CD4-positive, alpha-beta T cell treated with Interleukin-15 for 4 hours (primary cell): ENCODE data around the gene TUB.

Source experiments
- DNase-seq: peaks from one replicate; pipeline ENCODE4 v3.0.0-alpha.2; 2020; ENCODE audit warnings: low spot score

Gene TUB

DNA sequence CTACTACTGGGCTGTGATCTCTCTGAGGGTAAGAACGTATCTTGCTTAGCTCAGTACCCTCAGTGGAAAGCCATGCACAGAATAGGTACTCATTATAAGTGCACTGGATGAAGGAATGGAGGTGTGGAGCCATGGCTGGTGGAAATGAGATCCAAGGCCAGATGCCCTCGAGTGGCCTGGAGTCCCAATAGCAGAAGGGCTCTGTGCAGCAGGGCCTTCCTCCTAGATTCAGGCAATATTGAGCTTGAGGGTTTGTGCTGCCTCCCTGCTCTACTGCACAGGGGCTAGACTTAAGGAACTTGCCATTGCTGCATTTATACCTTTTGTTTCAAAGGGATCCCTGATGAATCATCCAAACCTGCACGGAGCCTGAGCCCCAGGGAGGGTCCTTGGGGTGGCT is 33.6 kb upstream of the TUB start:
- DNase-seq, result no peak

- DNase-seq, result no peak
Measured at GRCh38 chr11:8049084-8049483, 31.9 kb upstream of the TUB start.

GRCh38 chr11:8055091-8055835 is 25.7 kb upstream of the TUB start:
- no peak for DNase-seq

- no peak for DNase-seq
Measured at GRCh38 chr11:8055836-8056526, 25.0 kb upstream of the TUB start.

DNA sequence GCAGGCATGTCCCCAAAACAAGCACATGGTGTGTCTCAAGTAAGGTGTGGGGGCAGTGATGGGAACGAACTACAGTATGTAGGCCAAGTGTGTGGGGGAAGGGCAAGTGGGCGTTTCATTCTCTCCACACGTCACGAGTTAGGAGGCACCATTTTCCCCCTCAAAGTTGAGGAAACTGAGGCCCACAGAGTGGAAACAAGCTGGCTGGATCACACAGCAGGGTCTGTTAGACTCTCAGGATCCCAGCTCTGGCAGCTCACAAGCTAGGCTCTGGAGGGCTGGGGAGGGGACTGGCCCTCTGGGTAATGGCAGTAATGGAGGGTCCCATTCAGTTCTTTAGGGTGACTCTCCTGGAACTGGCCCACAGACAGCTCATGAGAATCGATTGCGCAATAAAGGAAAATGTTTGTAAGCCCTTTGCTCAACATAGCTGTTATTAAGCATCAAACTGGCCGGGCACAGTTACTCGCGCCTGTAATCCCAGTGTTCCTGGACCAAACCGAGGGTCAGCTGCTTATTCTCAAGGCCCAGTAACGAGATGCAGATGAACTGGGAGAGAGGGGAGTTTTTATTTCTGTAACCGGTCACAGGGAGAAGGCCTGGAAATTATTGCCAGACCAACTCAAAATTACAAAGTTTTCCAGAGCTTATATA is 24.1 kb upstream of the TUB start:
- no peak for DNase-seq

GRCh38 chr11:8058216-8058615 is 22.8 kb upstream of the TUB start:
- no peak for DNase-seq

- DNase-seq, result no peak
Measured at GRCh38 chr11:8059030-8059429, 22.0 kb upstream of the TUB start.

GRCh38 chr11:8059571-8060011 is 21.4 kb upstream of the TUB start:
- DNase-seq, result no peak

GRCh38 chr11:8060146-8060719 is 20.8 kb upstream of the TUB start:
- DNase-seq, result no peak

DNA sequence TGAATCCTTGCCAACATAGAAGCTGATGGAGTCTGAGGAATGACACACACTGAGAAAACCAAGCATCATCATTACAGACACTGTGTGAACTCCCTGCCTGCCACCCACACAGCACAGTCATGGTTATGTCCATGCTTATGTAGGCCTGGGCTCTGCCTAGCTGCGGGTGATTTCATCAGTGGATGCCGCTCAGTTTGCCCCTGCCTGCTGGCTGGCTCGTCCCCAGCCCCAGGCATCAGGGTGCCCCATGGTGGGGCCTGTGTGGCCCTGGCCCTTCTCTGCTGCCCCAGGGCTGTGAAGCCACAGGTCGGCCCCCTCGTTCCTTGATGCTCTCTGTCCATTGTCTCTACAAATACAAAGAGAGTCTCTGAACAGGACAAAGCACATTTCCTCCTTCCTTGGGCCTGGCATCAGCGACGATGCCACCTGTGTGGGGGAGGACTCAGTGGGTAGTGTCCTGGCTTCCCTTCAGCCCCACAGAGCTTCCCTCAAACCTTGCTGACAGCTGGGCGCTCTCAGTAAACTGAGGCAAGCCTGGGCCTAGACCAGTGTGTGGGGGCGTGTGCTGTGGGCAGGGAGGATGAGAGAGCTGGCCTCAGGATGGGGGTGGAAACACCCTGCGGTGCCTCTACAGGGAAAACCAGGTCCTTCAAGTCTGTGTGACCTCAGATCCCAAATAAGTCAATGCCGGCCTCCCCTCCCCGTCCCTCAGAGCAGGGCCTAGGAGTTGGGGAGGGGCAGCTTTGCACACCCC is 20.0 kb upstream of the TUB start:
- DNase-seq, result no peak

DNA sequence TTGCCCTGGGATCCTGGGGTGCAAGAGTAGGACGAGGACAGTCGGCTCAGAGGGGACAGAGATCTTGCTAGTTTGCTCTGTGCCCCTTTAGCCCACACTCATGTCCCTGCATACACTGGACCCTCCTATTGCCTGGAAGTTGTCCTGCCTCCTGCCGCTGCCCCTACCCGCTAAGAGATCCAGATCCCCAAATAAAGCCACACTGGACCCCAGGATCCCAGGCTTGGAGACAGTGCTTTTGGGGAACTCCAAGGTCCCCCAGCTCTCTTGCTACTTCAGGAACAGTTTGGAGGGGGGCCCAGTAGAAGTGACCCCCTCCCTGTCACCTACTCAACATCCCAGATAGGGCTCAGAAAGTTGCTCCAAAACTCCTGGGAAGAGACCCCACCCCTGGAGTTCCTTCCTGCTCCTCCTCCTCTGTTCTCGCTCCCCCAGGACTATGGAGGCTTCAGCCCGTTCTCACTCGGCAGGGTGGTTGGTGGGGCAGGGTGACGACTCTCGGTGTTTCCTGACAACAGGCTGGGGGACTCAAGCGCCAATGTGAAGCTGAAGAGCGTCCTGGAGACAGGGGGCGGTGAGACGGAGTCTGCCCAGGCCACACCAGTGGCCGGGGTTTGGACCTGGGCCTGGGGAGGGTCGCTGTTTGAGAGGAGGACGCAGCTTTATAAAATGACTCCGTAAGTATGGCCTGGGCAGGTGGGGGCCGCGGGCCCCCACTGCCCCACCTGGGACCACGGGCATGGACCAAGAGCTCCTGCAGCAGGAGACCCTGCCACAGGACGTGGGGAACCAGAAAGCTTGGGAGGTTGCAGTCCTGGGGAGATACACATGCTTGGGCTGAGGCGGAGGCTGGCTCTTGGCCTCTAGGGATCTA is 19.2 kb upstream of the TUB start:
- DNase-seq, result no peak

GRCh38 chr11:8062781-8063257 is 18.2 kb upstream of the TUB start:
- no peak for DNase-seq

GRCh38 chr11:8063324-8063723 is 17.7 kb upstream of the TUB start:
- DNase-seq, result no peak

DNA sequence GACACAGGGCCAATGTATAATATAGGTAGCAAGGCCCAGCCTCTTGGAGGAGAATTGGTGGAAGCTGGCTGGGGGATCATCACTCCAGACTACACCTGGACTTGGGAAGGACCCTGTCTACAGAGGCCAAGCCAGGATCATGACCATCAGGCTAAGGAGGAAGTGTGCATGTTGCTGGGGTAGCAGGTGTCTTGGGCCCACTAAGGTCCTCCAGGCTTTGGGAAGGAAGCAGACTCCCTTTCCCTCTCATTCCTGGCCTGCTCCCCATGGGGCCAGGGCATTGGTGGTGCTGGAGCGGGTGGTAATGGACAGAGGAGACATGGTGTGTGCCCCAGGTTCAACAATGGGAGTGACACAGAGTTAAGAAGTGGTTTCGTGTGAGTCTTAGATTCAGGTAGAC is 16.0 kb upstream of the TUB start:
- DNase-seq, result no peak

GRCh38 chr11:8066036-8066910 is 14.7 kb upstream of the TUB start:
- no peak for DNase-seq

- DNase-seq, result no peak
Measured at GRCh38 chr11:8066911-8067455, 14.0 kb upstream of the TUB start.

- no peak for DNase-seq
Measured at GRCh38 chr11:8067567-8067928, 13.5 kb upstream of the TUB start.

DNA sequence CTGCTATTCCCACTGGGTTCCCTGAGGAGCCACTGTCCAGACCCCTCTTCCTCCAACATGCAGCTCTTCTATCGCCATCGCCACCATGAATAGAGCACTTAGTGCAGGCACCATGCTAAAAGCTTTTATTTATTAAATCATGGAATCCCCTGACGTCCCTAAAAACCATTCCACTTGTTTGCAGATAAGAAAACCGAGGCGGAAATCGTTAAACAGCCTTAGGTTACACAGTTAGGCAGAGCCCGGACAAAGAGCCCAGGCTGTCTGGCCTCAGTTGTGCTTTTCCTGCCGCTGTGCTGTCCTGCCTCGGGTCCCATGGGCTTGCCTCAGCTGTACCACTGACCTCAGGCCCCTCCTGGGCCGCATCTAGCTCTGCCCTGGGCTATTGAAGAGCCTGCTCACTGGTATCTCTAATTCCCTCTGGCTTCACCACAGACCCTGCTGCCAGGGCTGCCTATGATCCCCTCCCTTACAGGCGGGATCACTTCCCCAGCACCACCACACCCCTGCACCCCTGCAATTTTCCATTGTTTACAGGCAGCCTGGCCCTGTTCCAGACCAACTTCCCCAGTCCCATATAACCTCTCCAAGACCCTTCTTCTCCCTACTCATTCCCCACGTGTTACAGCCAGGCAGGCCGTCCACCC is 13.0 kb upstream of the TUB start:
- DNase-seq, result no peak

- no peak for DNase-seq
Measured at GRCh38 chr11:8068605-8069221, 12.3 kb upstream of the TUB start.
